Omental fat pad (tissue), 4 donors: ENCODE data around the gene SELPLG. TPM values are rescaled to one million over a fixed set of nuclear protein-coding genes. Genes with fewer than 3 reads are reported as not detected.

Experiments
- ATAC-seq: fragments of 150-250 bp; one replicate; pipeline ENCODE4 v1.9.1; 2016; ENCODE audit warnings: mild to moderate bottlenecking, moderate library complexity; ENCODE audit not compliant: low FRiP score
- DNase-seq: peaks from one replicate; pipeline ENCODE4 v3.0.0-alpha.2; 2019; ENCODE audit warnings: low spot score
- CTCF ChIP-seq, 3 donors: fragments of 450-650 bp; IDR thresholded peaks; one replicate each; pipeline ENCODE4 v1.5.1; 2016 to 2017; ENCODE audit warnings: antibody characterized with exemption in 3 of 3, mild to moderate bottlenecking in 3 of 3, moderate library complexity in 2 of 3
- total RNA-seq, 4 donors: library from RNA; depleted of rRNA; stranded (reverse); fragments of >200 nt; gene quantifications; one replicate each; pipeline ENCODE4 v1.1.0, GENCODE V29; 2016

The SELPLG gene
- total RNA-seq, 4 donors from 2014 or later, result 12.4 to 45.6 (median 18.3) TPM

GRCh38 chr12:108602209-108602705, 31.4 kb downstream of the SELPLG start:
- no peak for TF ChIP-seq CTCF (IDR thresholded peaks at IDR 0.05)
- DNase-seq (no peak), ATAC-seq (no peak)

GRCh38 chr12:108600702-108601007, 33.0 kb downstream of the SELPLG start:
- ATAC-seq (no peak), DNase-seq (no peak)
- no peak for TF ChIP-seq CTCF (IDR thresholded peaks at IDR 0.05)

- DNase-seq (no peak), ATAC-seq (no peak)
- no peak for TF ChIP-seq CTCF (IDR thresholded peaks at IDR 0.05)
These were observed 33.6 kb downstream of the SELPLG start for GRCh38 chr12:108599948-108600701.

GRCh38 chr12:108599541-108599940, 34.2 kb downstream of the SELPLG start:
- DNase-seq, result no peak
- no peak for TF ChIP-seq CTCF (IDR thresholded peaks at IDR 0.05)

GRCh38 chr12:108598553-108599250, 35.0 kb downstream of the SELPLG start:
- DNase-seq (no peak), ATAC-seq (no peak)
- no peak for TF ChIP-seq CTCF (IDR thresholded peaks at IDR 0.05)

More at GRCh38 chr12:108599541-108599940, 34.2 kb downstream of the SELPLG start:
- ATAC-seq, result no peak

- ATAC-seq (no peak), DNase-seq (no peak)
- no peak for TF ChIP-seq CTCF (IDR thresholded peaks at IDR 0.05)
These were observed 35.9 kb downstream of the SELPLG start, which contains the start of gene TMEM119 for GRCh38 chr12:108597559-108598471. Gene TMEM119 (minus strand): TSS chr12:108598084. CDS start chr12:108592383, 5,701 bp downstream.
